NOMO-1 treated with DMSO at 0.1 percent for 48 hours (cell line): ENCODE measurements around the gene GLO1.
"Not testable (repeated sequence)": the region's sequence is repeated elsewhere in the genome, so short reads cannot be mapped to it uniquely, and the experiment has no call there.

ENCODE experiments used
- DNase-seq: peaks from one replicate; lab custom pipeline; 2025; ENCODE audit not compliant: unreplicated experiment; lab: John Stamatoyannopoulos, UW

GLO1 gene

DNA sequence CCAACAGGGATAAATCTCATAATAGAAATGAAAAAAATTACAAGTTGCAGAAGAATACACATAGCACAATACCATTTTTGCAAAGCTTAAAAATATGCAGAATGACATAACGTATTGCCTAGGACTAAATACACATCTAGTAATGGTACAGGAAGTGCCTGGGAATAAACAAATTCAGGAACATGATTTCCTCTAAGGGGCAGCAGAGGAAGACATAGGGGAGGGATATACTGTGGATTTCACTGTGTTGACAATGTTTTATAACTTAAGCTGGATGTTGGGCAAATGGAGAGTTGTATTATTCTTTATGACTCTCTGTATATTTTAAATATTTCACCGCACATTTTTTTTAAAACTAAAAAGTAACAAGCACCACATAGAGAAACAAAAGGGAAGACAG, 5.6 kb upstream of the GLO1 start:
- DNase-seq = no peak

DNA sequence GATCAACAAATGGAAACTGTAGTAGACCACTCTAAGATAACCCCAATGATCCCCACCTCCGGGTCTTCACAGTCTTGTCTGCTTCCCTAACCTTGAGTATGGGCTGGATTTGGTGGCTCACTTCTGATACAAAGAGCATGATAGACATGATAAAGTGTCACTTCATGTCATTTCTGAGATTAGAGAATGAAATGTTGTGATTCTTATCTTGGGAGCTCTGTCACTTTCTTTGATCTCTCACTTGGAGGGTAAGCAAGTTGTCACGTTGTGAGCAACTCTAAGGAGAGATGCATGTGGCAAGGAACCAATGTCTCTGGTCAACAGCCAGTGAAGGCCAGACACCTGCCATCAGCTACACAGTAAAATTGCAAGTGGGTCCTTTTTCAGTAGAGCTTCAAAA, 3.0 kb upstream of the GLO1 start:
- no peak for DNase-seq

DNA sequence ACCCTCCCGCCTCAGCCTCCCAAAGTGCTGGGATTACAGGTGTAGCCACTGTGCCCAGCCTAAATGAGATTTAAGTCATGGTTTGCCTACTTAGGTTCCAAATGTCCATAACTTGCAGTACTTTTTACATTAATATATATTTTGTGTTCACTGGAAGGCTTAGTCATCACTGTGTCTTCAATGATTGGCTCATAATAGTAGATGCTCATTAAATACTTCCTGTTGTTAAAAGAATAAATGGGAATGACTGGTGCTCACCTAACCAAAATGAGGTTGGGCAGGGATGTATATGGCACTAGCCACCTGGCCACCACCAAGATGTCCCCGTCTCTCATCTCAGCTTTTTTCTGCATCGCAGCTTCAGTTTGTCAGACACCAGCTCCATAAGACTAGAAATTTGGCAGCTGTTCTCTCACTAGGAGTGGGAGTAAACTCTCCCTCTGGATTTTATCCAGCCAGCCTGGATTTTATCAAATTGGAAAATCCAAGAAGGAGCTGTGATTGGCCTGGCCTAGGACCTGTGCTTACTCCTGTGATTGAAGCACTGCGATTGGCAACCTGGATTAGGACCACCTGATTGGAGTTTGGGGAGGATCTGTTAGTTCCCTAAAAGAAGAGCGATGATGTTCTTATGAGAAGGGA, 1.1 kb upstream of the GLO1 start:
- DNase-seq = no peak

DNA sequence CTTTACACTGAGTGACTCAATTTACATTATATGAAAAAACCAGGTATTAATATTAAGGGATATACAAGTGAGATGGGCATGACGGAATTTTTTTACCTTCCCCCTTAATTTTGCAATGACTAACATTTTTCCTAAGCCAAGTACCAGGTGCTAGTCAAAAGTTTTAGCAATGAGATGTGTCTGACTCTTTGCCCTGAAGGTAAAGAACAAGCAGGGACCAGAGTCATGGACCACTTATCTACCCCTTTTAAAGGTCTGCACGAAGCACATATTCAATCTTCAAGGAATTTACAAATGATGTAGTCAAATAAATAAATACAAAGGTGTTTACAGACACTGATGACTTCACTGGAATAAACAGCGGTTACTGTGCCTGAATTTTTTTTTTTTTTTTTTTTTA, 1.4 kb downstream of the GLO1 start:
- no peak for DNase-seq

DNA sequence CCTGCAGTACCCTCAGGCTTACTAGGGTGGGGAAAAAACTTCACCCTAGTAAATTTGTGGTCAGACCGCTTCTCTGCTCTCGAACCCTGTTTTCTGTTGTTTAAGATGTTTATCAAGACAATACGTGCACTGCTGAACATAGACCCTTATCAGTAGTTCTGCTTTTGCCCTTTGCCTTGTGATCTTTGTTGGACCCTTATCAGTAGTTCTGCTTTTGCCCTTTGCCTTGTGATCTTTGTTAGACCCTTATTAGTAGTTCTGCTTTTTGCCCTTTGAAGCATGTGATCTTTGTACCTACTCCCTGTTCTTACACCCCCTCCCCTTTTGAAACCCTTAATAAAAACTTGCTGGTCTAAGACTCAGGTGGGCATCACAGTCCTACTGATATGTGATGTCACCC, 3.2 kb downstream of the GLO1 start:
- not testable (repeated sequence) for DNase-seq

GRCh38 chr6:38697846-38698245, 5.1 kb downstream of the GLO1 start:
- DNase-seq = no peak

- no peak for DNase-seq
Observed at GRCh38 chr6:38696345-38696744, 6.6 kb downstream of the GLO1 start.

- no peak for DNase-seq
Observed at GRCh38 chr6:38695933-38696332, 7.0 kb downstream of the GLO1 start.

GRCh38 chr6:38695227-38695900, 7.6 kb downstream of the GLO1 start:
- DNase-seq = no peak

DNA sequence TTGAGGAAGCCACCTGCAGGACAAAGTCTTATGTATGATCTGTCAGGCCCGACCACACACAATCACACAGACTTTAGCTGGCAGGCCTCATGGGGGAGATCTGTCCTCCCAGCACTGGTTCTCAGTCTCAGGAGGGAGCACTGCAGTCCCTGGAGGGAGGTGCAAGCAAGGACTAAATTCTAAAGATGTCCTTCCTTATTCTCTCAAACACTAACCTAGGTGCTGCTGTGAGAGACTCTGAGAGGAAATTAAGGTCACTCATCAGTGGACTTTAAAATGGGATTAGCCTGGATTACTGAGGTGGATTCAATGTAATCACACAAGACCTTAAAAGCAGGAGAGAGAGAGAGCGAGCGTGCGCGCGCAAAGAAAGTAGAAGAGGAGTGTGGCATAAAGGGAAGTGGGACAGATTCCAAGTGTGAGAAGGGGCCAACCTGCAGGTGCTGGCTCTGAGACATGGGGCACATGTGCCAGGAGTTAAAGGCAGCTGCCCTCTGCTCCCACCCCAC, 14.3 kb downstream of the GLO1 start:
- no peak for DNase-seq

DNA sequence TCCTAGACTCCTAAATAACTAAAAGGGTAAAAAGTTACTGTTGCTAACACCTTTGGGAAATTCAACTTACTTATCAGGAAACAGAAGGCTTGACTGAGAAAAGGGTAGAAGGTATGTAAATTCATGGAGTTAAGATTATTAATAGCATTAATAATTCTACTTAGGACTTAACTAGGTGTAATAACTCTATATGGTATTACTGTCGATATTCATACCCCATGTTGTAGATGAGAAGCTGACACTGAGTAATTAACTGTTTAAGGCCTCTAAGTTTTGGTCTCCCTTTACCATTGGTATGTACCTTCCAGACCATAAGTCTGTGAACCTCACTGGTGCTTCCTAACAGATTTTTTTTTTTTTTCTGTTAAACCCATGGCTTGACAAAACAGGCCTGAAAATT, 15.4 kb downstream of the GLO1 start:
- DNase-seq = no peak

DNA sequence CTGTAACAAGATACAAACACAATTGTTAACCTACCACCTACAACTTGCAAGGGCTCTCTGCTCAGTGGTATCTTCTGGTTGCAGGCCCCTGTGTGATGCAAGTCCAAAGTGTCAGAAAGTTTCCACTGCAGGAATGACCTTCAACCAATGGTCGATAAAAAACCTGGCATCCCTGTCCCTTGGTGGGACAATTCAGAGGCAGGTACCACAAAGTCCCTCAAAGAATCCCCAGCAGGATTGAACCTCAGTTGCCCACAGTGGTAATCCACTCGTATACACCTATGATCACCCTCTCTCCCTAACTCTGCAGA, 15.9 kb downstream of the GLO1 start:
- DNase-seq = no peak

DNA sequence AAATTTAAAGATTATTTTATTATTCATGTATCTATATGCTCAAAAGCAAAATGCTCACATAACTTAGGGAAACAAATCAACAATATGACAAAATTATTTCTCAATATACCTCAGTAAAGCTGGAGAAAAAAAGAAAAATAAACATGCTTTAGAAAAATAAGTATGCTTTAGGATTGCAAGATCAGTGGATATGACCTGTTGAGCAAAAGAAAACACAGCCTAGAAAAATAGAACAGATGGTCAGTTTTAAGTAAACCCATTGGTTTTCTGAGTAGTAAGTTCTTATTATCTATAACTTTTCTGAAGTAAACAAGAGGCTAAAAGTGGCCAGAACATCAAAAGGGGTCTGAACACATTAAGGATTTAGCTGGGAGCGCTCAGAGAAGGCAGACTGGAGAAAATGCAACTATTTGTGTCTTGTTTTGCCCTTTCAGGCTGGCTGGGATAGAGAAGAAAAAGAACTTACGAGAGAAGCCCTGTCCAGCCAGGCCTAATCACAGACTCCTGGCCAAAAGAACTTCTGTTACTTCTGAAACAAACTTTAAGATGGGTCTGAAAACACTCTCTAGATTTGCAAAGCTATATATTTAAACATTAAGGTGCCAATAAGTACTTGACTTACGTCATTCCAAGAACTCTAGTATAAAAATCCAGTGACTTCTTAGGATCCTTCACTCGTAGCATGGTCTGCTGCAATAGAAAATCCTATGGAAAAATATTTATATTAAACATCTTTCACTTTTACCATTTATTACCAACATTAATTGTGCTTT, 16.5 kb downstream of the GLO1 start:
- no peak for DNase-seq

DNA sequence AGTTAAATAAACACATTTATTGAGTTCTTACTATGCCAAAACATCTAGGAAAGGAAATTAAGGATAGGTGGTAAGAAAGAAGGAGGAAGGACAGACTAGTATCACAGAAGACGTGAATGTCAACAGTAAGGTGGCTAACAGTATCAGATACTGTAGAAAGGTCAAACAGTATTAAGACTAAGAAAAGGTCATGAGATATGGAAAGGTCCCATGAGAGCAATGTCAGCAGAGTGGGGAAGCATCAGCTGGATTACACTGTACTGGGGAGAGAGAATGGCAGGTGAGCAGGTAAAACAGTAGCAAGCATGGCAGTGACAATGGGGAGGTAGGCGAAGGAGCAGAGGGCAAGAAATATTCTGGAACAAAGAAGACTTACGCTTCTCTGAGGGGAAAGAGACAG, 18.0 kb downstream of the GLO1 start:
- DNase-seq = no peak

GRCh38 chr6:38684237-38684636, 18.7 kb downstream of the GLO1 start:
- DNase-seq = no peak

GRCh38 chr6:38681850-38682249, 21.1 kb downstream of the GLO1 start:
- no peak for DNase-seq

GRCh38 chr6:38679668-38680067, 23.3 kb downstream of the GLO1 start:
- no peak for DNase-seq

DNA sequence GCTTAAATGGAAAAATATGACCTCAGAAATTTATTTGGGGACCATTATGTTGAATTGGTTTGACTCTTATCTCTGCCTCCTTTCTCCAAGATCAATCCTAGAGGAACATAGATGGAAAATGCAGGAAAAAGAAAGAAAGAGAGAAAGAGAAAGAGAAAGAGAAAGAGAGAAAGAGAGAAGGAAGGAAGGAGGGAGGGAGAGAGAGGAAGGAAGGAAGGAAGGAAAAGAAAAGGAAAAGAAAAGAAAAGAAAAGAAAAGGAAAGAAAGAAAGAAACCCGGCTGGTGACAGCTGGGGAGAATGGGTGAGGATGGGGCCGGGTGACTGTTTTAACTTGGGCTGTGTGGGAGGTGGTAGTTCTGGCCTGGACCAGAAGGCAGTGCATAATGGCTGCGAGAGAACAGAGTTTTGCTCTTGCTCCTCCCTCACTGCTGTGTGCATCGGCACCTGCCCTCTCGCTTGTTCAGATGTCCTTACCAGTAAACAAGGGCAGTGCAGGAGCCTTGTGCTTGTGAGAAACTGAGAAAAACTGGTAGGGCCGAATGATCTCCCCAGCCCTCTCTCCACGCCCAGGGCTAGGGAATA, 24.7 kb downstream of the GLO1 start:
- no peak for DNase-seq

- DNase-seq = no peak
Observed at GRCh38 chr6:38676974-38677544, 25.9 kb downstream of the GLO1 start.

GRCh38 chr6:38676236-38676973, 26.5 kb downstream of the GLO1 start:
- DNase-seq = no peak
